ENCODE measurements around the gene SETBP1. TPM values are rescaled to one million over a fixed set of nuclear protein-coding genes. Genes with fewer than 3 reads are reported as not detected.

Gene SETBP1
- total and polyA plus RNA-seq, 3 experiments from 2014 or later = 0.22 to 14.1 (median 13.9) TPM

DNA sequence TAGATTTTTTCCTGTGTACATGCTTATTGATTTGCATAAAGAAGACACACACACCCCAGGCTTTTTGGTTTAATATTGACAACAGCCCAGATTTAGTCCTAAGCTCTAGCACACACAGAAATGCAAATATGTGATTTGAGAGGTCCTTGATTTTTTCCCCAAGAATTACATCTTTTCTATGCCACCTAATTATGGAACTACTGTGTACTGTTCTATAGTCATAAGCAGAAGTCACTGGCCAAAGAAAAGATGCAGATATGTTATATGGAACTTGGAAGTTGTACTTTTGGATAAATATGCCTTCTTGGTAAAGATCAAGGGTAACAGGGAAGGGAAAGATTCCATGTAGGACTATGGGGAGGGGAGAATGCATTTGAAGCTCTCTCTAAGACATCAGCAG, 105.6 kb downstream of the SETBP1 start:
- peak overlapping the region in 5 of 7 donors; percentile 60 to 81 (median 71) for H3K4me3 Mint-ChIP-seq
- H3K9me3 Mint-ChIP-seq = no peaks in the 10 kb centered on the region
- H3K4me1 ChIP-seq (ENCODE audit: insufficient read depth, low read length) = no peaks in the 10 kb centered on the region
- H3K36me3 ChIP-seq (ENCODE audit: insufficient read depth, low read length) = no peaks in the 10 kb centered on the region
- CTCF ChIA-PET = no interaction called here
- POLR2A ChIA-PET = no interaction called here
- H3K27me3 ChIP-seq (ENCODE audit: insufficient read depth, low read length, poor library complexity, severe bottlenecking) = no peaks in the 10 kb centered on the region
- H3K27me3 Mint-ChIP-seq = peaks cover 0 to 2% of the 10 kb centered on the region in 2 donors
- peaks cover 0 to 12% (median 11%) of the 10 kb centered on the region in 3 donors for H3K4me1 Mint-ChIP-seq
- no peak for DNase-seq
- peak overlapping the region in 2 of 8 donors; percentile 48 to 79 for H3K27ac Mint-ChIP-seq
- no peaks in the 10 kb centered on the region for H3K9me3 ChIP-seq (ENCODE audit: low read length)
- H3K4me3 ChIP-seq (ENCODE audit: low read length) = no peak overlapping the region
- no peak overlapping the region for H3K27ac ChIP-seq (ENCODE audit: low read depth, low read length)
- no peaks in the 10 kb centered on the region for H3K36me3 Mint-ChIP-seq

DNA sequence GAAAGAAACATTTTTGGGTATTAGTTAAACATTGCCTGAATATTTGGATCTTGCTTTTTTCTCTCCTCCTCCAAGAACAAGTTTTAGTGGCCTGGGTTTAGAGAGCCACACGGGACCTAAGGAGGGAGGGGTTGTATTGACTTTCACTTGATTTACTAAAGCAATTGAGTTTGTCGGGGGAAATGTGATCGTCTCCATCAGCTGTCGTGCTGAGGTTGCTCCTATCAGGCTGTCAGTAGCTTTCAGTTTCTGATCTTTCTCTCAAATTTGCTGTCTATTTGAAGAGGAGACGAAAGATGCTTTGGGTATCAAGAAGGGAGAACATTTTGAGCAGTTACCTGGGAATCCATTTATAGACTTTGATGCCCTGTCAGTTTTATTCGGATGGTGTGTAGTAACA, 106.0 kb downstream of the SETBP1 start:
- ChIA-PET POLR2A (no interaction called here), CTCF (no interaction called here)
- Mint-ChIP-seq H3K27me3 (peaks cover 0 to 2% of the 10 kb centered on the region in 2 donors), H3K36me3 (no peaks in the 10 kb centered on the region), H3K4me1 (peaks cover 0 to 12% (median 11%) of the 10 kb centered on the region in 3 donors), H3K9me3 (no peaks in the 10 kb centered on the region), H3K27ac (peak overlapping the region in 2 of 8 donors; percentile 22 to 79), H3K4me3 (peak overlapping the region in 6 of 7 donors; percentile 46 to 81 (median 69))
- Histone ChIP-seq H3K27ac (ENCODE audit: low read depth, low read length) (no peak overlapping the region), H3K9me3 (ENCODE audit: low read length) (no peaks in the 10 kb centered on the region), H3K36me3 (ENCODE audit: insufficient read depth, low read length) (no peaks in the 10 kb centered on the region), H3K27me3 (ENCODE audit: insufficient read depth, low read length, poor library complexity, severe bottlenecking) (no peaks in the 10 kb centered on the region), H3K4me1 (ENCODE audit: insufficient read depth, low read length) (no peaks in the 10 kb centered on the region), H3K4me3 (ENCODE audit: low read length) (no peak overlapping the region)
- no peak for DNase-seq

DNA sequence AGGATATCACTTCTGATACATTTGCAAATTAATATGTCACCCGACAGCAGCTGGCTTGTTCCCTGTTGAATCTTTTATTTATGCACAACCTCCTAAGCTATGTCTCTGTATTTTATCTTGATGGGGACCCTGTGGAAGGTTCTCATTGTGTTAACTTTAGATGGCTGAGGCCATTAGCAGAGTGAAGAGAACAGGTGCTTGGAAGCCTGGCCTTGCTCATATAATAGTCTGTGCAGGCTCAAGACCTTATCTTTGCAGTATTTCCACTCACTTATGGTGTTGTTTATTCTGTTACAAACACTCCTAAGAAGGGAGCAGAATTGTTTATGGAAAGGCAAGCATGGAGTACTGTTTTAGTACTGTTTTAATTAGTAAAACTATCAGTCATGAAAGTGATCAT, 107.6 kb downstream of the SETBP1 start:
- ChIA-PET CTCF (no interaction called here), POLR2A (interaction anchor here (0.6 kb wide), 1 partner anchor 32 kb away, joined by 3 read pairs; no protein-coding TSS in a partner anchor)
- Mint-ChIP-seq H3K9me3 (no peaks in the 10 kb centered on the region), H3K4me1 (peaks cover 0 to 12% (median 11%) of the 10 kb centered on the region in 3 donors), H3K27me3 (no peaks in the 10 kb centered on the region), H3K36me3 (no peaks in the 10 kb centered on the region), H3K4me3 (no peak overlapping the region), H3K27ac (no peak overlapping the region)
- no peaks in the 10 kb centered on the region for H3K9me3 ChIP-seq (ENCODE audit: low read length)
- H3K4me3 ChIP-seq (ENCODE audit: low read length) = no peak overlapping the region
- H3K36me3 ChIP-seq (ENCODE audit: insufficient read depth, low read length) = no peaks in the 10 kb centered on the region
- no peaks in the 10 kb centered on the region for H3K27me3 ChIP-seq (ENCODE audit: insufficient read depth, low read length, poor library complexity, severe bottlenecking)
- no peaks in the 10 kb centered on the region for H3K4me1 ChIP-seq (ENCODE audit: insufficient read depth, low read length)
- no peak for DNase-seq
- no peak overlapping the region for H3K27ac ChIP-seq (ENCODE audit: low read depth, low read length)

- DNase-seq = no peak
- Histone ChIP-seq H3K27ac (ENCODE audit: low read depth, low read length) (no peak overlapping the region), H3K9me3 (ENCODE audit: low read length) (no peaks in the 10 kb centered on the region), H3K36me3 (ENCODE audit: insufficient read depth, low read length) (no peaks in the 10 kb centered on the region), H3K27me3 (ENCODE audit: insufficient read depth, low read length, poor library complexity, severe bottlenecking) (no peaks in the 10 kb centered on the region), H3K4me1 (ENCODE audit: insufficient read depth, low read length) (no peaks in the 10 kb centered on the region), H3K4me3 (ENCODE audit: low read length) (no peak overlapping the region)
- Mint-ChIP-seq H3K4me3 (no peak overlapping the region), H3K4me1 (peaks cover 0 to 12% (median 11%) of the 10 kb centered on the region in 3 donors), H3K36me3 (no peaks in the 10 kb centered on the region), H3K27ac (no peak overlapping the region), H3K9me3 (no peaks in the 10 kb centered on the region), H3K27me3 (peaks cover 0 to 2% of the 10 kb centered on the region in 2 donors)
- POLR2A ChIA-PET = no interaction called here
- CTCF ChIA-PET = no interaction called here
Observed at GRCh38 chr18:44789710-44790109, 109.0 kb downstream of the SETBP1 start.

DNA sequence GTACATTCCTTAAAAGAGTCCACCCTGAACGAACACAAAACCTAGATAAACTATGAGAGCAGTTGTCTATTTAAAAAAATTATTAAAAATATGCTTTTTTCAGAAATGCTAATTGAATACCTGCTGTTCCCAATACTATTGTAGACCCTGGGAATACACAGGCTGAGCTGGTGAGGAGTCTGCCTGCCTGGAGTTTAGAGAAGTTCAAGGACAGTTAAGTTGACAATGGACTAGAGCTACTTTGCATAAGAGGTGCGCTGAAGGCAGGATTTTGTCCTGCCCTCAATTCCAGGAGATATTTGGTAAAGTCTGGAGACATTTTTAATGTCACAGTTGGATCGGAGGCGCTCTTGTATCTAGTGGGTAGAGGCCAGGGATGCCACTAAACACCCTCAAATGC, 110.2 kb downstream of the SETBP1 start:
- Histone ChIP-seq H3K36me3 (ENCODE audit: insufficient read depth, low read length) (no peaks in the 10 kb centered on the region), H3K27me3 (ENCODE audit: insufficient read depth, low read length, poor library complexity, severe bottlenecking) (no peaks in the 10 kb centered on the region), H3K27ac (ENCODE audit: low read depth, low read length) (no peak overlapping the region), H3K4me1 (ENCODE audit: insufficient read depth, low read length) (no peaks in the 10 kb centered on the region), H3K4me3 (ENCODE audit: low read length) (no peak overlapping the region), H3K9me3 (ENCODE audit: low read length) (no peaks in the 10 kb centered on the region)
- H3K4me1 Mint-ChIP-seq = peaks cover 0 to 12% (median 11%) of the 10 kb centered on the region in 3 donors
- CTCF ChIA-PET = no interaction called here
- no peak overlapping the region for H3K27ac Mint-ChIP-seq
- no peak overlapping the region for H3K4me3 Mint-ChIP-seq
- POLR2A ChIA-PET = no interaction called here
- peaks cover 0 to 2% of the 10 kb centered on the region in 2 donors for H3K27me3 Mint-ChIP-seq
- H3K36me3 Mint-ChIP-seq = no peaks in the 10 kb centered on the region
- DNase-seq = no peak
- no peaks in the 10 kb centered on the region for H3K9me3 Mint-ChIP-seq

- H3K36me3 Mint-ChIP-seq = no peaks in the 10 kb centered on the region
- Histone ChIP-seq H3K4me1 (ENCODE audit: insufficient read depth, low read length) (no peaks in the 10 kb centered on the region), H3K27me3 (ENCODE audit: insufficient read depth, low read length, poor library complexity, severe bottlenecking) (no peaks in the 10 kb centered on the region), H3K27ac (ENCODE audit: low read depth, low read length) (no peak overlapping the region), H3K4me3 (ENCODE audit: low read length) (no peak overlapping the region), H3K9me3 (ENCODE audit: low read length) (no peaks in the 10 kb centered on the region), H3K36me3 (ENCODE audit: insufficient read depth, low read length) (no peaks in the 10 kb centered on the region)
- DNase-seq = no peak
- ChIA-PET CTCF (no interaction called here), POLR2A (no interaction called here)
- no peak overlapping the region for H3K4me3 Mint-ChIP-seq
- H3K9me3 Mint-ChIP-seq = no peaks in the 10 kb centered on the region
- peaks cover 0 to 2% of the 10 kb centered on the region in 2 donors for H3K27me3 Mint-ChIP-seq
- no peak overlapping the region for H3K27ac Mint-ChIP-seq
- peaks cover 0 to 7% (median 5%) of the 10 kb centered on the region in 3 donors for H3K4me1 Mint-ChIP-seq
Observed at GRCh38 chr18:44791520-44791919, 110.8 kb downstream of the SETBP1 start.

DNA sequence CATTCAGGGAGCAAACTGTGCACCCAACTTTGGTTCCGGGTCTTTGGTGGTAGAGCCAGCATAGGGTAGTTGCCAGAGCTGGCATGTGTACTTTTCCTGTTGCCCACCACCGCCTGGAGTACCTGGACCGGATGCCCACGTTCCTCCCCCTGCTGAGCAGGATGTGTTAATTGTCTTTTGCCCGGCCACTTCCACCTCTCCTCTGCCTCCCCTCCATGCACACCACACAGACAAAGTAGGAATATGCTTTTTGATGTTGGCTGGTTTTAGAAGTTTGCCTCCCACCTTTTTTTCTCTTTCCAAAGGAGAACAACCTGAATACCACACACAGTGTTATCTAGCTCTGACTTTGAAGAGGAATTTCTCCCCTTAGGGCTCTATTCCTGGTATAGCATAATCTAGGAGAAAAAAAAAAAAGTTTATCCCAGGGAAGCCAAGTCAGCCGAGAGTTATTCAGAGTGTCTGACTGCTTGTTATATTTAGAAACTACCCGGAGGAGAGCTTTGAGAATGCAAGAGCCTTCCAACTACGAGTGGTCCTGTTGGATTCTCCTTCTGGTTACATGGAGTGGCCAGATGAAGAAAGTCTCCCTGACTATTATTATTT, 111.9 kb downstream of the SETBP1 start:
- H3K4me1 ChIP-seq (ENCODE audit: insufficient read depth, low read length) = no peaks in the 10 kb centered on the region
- H3K27ac ChIP-seq (ENCODE audit: low read depth, low read length) = no peak overlapping the region
- Mint-ChIP-seq H3K36me3 (no peaks in the 10 kb centered on the region), H3K4me3 (no peak overlapping the region), H3K4me1 (no peaks in the 10 kb centered on the region), H3K27me3 (peaks cover 0 to 2% of the 10 kb centered on the region in 2 donors), H3K9me3 (no peaks in the 10 kb centered on the region), H3K27ac (no peak overlapping the region)
- ChIA-PET POLR2A (no interaction called here), CTCF (no interaction called here)
- H3K9me3 ChIP-seq (ENCODE audit: low read length) = no peaks in the 10 kb centered on the region
- H3K27me3 ChIP-seq (ENCODE audit: insufficient read depth, low read length, poor library complexity, severe bottlenecking) = no peaks in the 10 kb centered on the region
- no peak overlapping the region for H3K4me3 ChIP-seq (ENCODE audit: low read length)
- DNase-seq = no peak
- no peaks in the 10 kb centered on the region for H3K36me3 ChIP-seq (ENCODE audit: insufficient read depth, low read length)

GRCh38 chr18:44793194-44793593, 112.5 kb downstream of the SETBP1 start:
- no peak for DNase-seq

More at GRCh38 chr18:44793194-44793593, 112.5 kb downstream of the SETBP1 start:
- Mint-ChIP-seq H3K4me3 (no peak overlapping the region), H3K27ac (no peak overlapping the region), H3K9me3 (no peaks in the 10 kb centered on the region), H3K4me1 (no peaks in the 10 kb centered on the region), H3K36me3 (no peaks in the 10 kb centered on the region), H3K27me3 (peaks cover 0 to 2% of the 10 kb centered on the region in 2 donors)
- Histone ChIP-seq H3K9me3 (ENCODE audit: low read length) (no peaks in the 10 kb centered on the region), H3K36me3 (ENCODE audit: insufficient read depth, low read length) (no peaks in the 10 kb centered on the region), H3K27me3 (ENCODE audit: insufficient read depth, low read length, poor library complexity, severe bottlenecking) (no peaks in the 10 kb centered on the region), H3K4me1 (ENCODE audit: insufficient read depth, low read length) (no peaks in the 10 kb centered on the region), H3K4me3 (ENCODE audit: low read length) (no peak overlapping the region), H3K27ac (ENCODE audit: low read depth, low read length) (no peak overlapping the region)
- CTCF ChIA-PET = no interaction called here
- POLR2A ChIA-PET = no interaction called here
